Liver (tissue), 9 donors: ENCODE data around the gene ISM2. TPM values are rescaled to one million over a fixed set of nuclear protein-coding genes. Genes with fewer than 3 reads are reported as not detected.

Experiments
- DNase-seq: peaks from one replicate; pipeline ENCODE4 v3.0.0-alpha.2; 2017; ENCODE audit warnings: low spot score
- H3K27ac ChIP-seq, 2 donors: one replicate each; pipeline ENCODE4 v1.7.0; 2013; ENCODE audit warnings: inconsistent platforms in 2 of 2, low read length in 2 of 2, control low read depth in 1 of 2, low read depth in 1 of 2, mild to moderate bottlenecking in 1 of 2
- H3K27me3 ChIP-seq, 4 donors: one replicate each; pipeline versions ENCODE4 v1.6.1 to v1.7.0; 2013; ENCODE audit warnings: low read length in 3 of 4, inconsistent platforms in 1 of 4, mild to moderate bottlenecking in 1 of 4, moderate library complexity in 1 of 4; ENCODE audit not compliant: control insufficient read depth in 4 of 4, insufficient read depth in 4 of 4
- H3K36me3 ChIP-seq, 4 donors: one replicate each; pipeline versions ENCODE4 v1.6.1 to v1.7.0; 2013; ENCODE audit warnings: low read length in 3 of 4, mild to moderate bottlenecking in 3 of 4, low read depth in 1 of 4, moderate library complexity in 1 of 4; ENCODE audit not compliant: control insufficient read depth in 4 of 4, insufficient read depth in 3 of 4
- H3K4me1 ChIP-seq, 4 donors: one replicate each; pipeline versions ENCODE4 v1.6.1 to v1.7.0; 2013; ENCODE audit warnings: low read length in 3 of 4, mild to moderate bottlenecking in 3 of 4, moderate library complexity in 1 of 4; ENCODE audit not compliant: control insufficient read depth in 4 of 4, insufficient read depth in 4 of 4
- H3K4me3 ChIP-seq, 3 donors: one replicate each; pipeline versions ENCODE4 v1.6.1 to v1.7.0; 2013; ENCODE audit warnings: low read length in 3 of 3, control low read depth in 1 of 3, low read depth in 1 of 3, mild to moderate bottlenecking in 1 of 3
- H3K9ac ChIP-seq, 2 donors: one replicate each; pipeline ENCODE4 v1.7.0; 2013; ENCODE audit warnings: low read length in 2 of 2, mild to moderate bottlenecking in 2 of 2, moderate library complexity in 2 of 2, control low read depth in 1 of 2, low read depth in 1 of 2
- H3K9me3 ChIP-seq, 4 donors: one replicate each; pipeline versions ENCODE4 v1.6.1 to v1.7.0; 2013; ENCODE audit warnings: low read length in 3 of 4; ENCODE audit not compliant: control insufficient read depth in 4 of 4
- EGR1 ChIP-seq, 2 donors: IDR thresholded peaks; 2 replicates each; pipeline ENCODE4 v1.6.1; 2016 to 2018; ENCODE audit warnings: antibody characterized with exemption in 2 of 2, low read depth in 2 of 2
- FOXA1 ChIP-seq: IDR thresholded peaks from 2 replicates; pipeline ENCODE4 v1.6.1; 2016; ENCODE audit warnings: antibody characterized with exemption
- FOXA2 ChIP-seq: IDR thresholded peaks from 2 replicates; pipeline ENCODE4 v1.6.1; 2016; ENCODE audit warnings: antibody characterized with exemption
- HNF4A ChIP-seq, 2 donors: conservative IDR thresholded peaks; 2 replicates each; pipeline ENCODE4 v1.6.1; 2016; ENCODE audit warnings: antibody characterized with exemption in 2 of 2, mild to moderate bottlenecking in 2 of 2
- HNF4G ChIP-seq: IDR thresholded peaks from 2 replicates; pipeline ENCODE4 v1.6.1; 2016; ENCODE audit warnings: antibody characterized with exemption
- JUND ChIP-seq, 2 donors: IDR thresholded peaks; 2 replicates each; pipeline ENCODE4 v1.6.1; 2016; ENCODE audit warnings: antibody characterized with exemption in 2 of 2
- MAX ChIP-seq: IDR thresholded peaks from 2 replicates; pipeline ENCODE4 v1.6.1; 2016; ENCODE audit warnings: antibody characterized with exemption
- NR2F2 ChIP-seq: IDR thresholded peaks from 2 replicates; pipeline ENCODE4 v1.6.1; 2016; ENCODE audit warnings: antibody characterized with exemption
- RAD21 ChIP-seq, 2 donors: IDR thresholded peaks; 2 replicates each; pipeline ENCODE4 v1.6.1; 2016; ENCODE audit warnings: antibody characterized with exemption in 2 of 2, mild to moderate bottlenecking in 2 of 2
- REST ChIP-seq: IDR thresholded peaks from 2 replicates; pipeline ENCODE4 v1.6.1; 2016; ENCODE audit warnings: antibody characterized with exemption, mild to moderate bottlenecking
- RXRA ChIP-seq, 2 donors: IDR thresholded peaks; 2 replicates each; pipeline ENCODE4 v1.6.1; 2017 to 2018; ENCODE audit warnings: antibody characterized with exemption in 2 of 2, mild to moderate bottlenecking in 1 of 2
- SP1 ChIP-seq: IDR thresholded peaks from 2 replicates; pipeline ENCODE4 v1.6.1; 2018; ENCODE audit warnings: antibody characterized with exemption, mild to moderate bottlenecking
- TAF1 ChIP-seq: conservative IDR thresholded peaks from 2 replicates; pipeline ENCODE4 v1.6.1; 2016; ENCODE audit warnings: antibody characterized with exemption, mild to moderate bottlenecking
- YY1 ChIP-seq: IDR thresholded peaks from 2 replicates; pipeline ENCODE4 v1.6.1; 2016; ENCODE audit warnings: antibody characterized with exemption, mild to moderate bottlenecking
- WGBS: extraction: QIAGEN DNeasy Blood & Tissue Kit; methylation state at CpG from one replicate; pipeline ENCODE4 v1.1.7; 2013; 5-methylcytosine and 5-hydroxymethylcytosine counted together
- polyA plus RNA-seq, 2 donors: library from polyadenylated mRNA; stranded (reverse) in 1 of 2; unstranded in 1 of 2; fragments of 200-250 nt in 1 of 2; fragments of >200 nt in 1 of 2; fragmentation: Nextera tagmentation in 1 of 2; extraction: Ambion mirVana in 1 of 2; gene quantifications; one replicate each; pipeline versions ENCODE4 v1.2.1 to v1.2.3, GENCODE V29; 2013 to 2015
- total RNA-seq, 2 donors: library from RNA; depleted of rRNA; stranded (reverse); fragments of >200 nt; gene quantifications; one replicate each; pipeline ENCODE4 v1.2.3, GENCODE V29; 2014
- TF ChIP-seq, protein P1 (sequence below): IDR thresholded peaks from 2 replicates; pipeline ENCODE4 v1.6.1; 2016; ENCODE audit warnings: antibody characterized with exemption
- TF ChIP-seq, protein P2 (sequence below): IDR thresholded peaks from 2 replicates; pipeline ENCODE4 v1.6.1; 2016; ENCODE audit warnings: antibody characterized with exemption
- donor health status: healthy.
- donor health status: healthy.
- donor health status: healthy.
- donor health status: healthy.
- donor health status: healthy.

ISM2 gene
- total and polyA plus RNA-seq, 4 donors = not detected

DNA sequence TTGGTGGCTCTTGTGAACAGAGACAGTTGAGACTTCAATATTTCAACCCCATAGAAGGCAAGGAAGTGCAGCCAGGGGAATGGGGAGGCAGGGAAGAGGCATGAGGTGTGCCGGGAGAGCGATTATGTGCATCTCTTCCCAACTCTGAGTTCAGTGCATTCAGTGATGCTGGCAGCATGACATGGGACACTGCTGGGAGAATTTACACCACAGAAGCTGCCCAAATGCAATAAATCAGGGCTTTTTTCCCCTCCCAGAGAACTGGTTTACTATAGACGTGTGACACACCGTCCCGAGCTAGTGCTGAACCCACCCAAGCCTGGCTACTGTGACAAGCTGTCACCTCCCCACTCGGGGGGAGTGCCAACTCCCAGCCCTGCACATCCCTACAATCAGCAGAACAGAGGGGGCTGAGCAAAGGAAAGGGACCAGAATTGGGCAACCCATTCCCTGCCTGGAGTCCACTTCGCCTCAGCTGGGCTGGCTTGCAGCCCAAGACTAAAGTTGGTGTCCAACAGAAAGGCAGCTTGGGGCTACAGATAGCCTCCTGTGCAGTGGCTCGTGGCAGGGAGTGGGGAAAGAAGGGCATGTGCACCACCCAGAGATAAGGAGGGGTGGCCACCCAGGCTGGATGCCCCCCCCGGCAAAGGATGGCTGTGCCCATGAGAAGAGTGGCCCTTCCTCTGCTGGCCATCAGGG, 24.0 kb downstream of the ISM2 start:
- no peak for DNase-seq
- TF ChIP-seq, protein P1, sequence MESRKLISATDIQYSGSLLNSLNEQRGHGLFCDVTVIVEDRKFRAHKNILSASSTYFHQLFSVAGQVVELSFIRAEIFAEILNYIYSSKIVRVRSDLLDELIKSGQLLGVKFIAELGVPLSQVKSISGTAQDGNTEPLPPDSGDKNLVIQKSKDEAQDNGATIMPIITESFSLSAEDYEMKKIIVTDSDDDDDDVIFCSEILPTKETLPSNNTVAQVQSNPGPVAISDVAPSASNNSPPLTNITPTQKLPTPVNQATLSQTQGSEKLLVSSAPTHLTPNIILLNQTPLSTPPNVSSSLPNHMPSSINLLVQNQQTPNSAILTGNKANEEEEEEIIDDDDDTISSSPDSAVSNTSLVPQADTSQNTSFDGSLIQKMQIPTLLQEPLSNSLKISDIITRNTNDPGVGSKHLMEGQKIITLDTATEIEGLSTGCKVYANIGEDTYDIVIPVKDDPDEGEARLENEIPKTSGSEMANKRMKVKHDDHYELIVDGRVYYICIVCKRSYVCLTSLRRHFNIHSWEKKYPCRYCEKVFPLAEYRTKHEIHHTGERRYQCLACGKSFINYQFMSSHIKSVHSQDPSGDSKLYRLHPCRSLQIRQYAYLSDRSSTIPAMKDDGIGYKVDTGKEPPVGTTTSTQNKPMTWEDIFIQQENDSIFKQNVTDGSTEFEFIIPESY = no peak
- TF ChIP-seq, protein P2, sequence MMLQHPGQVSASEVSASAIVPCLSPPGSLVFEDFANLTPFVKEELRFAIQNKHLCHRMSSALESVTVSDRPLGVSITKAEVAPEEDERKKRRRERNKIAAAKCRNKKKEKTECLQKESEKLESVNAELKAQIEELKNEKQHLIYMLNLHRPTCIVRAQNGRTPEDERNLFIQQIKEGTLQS = no peak
- Histone ChIP-seq H3K27ac (no peak overlapping the region), H3K36me3 (peaks cover 0 to 2% (median 1%) of the 10 kb centered on the region in 4 donors), H3K9me3 (no peaks in the 10 kb centered on the region), H3K27me3 (no peaks in the 10 kb centered on the region), H3K9ac (no peak overlapping the region), H3K4me1 (no peaks in the 10 kb centered on the region), H3K4me3 (no peak overlapping the region)
- WGBS = 73% methylated on average over 9 of the region's 9 CpGs

GRCh38 chr14:77473921-77474320, 24.7 kb downstream of the ISM2 start:
- H3K27ac ChIP-seq = no peak overlapping the region
- TF ChIP-seq HNF4G = no peak
- TF ChIP-seq MAX = no peak
- TF ChIP-seq, protein P1 = no peak
- TF ChIP-seq FOXA2 = no peak
- no peak for TF ChIP-seq RAD21 (IDR thresholded peaks at IDR 0.05)
- TF ChIP-seq NR2F2 = no peak
- TF ChIP-seq RXRA (IDR thresholded peaks at IDR 0.05) = no peak
- no peak for TF ChIP-seq SP1
- TF ChIP-seq REST = no peak
- TF ChIP-seq, protein P2 = no peak
- no peak for TF ChIP-seq YY1
- TF ChIP-seq FOXA1 = no peak
- no peak for TF ChIP-seq TAF1
- TF ChIP-seq HNF4A (conservative IDR thresholded peaks at IDR 0.05) = no peak
- TF ChIP-seq JUND (IDR thresholded peaks at IDR 0.05) = no peak
- no peak for TF ChIP-seq EGR1 (IDR thresholded peaks at IDR 0.05; ENCODE audit: low read depth in 2 of 2)
- DNase-seq = no peak
- no peaks in the 10 kb centered on the region for H3K27me3 ChIP-seq
- no peak overlapping the region for H3K9ac ChIP-seq
- H3K36me3 ChIP-seq = peaks cover 0 to 9% (median 9%) of the 10 kb centered on the region in 4 donors
- H3K9me3 ChIP-seq = no peaks in the 10 kb centered on the region
- 76% methylated on average over 5 of the region's 5 CpGs for WGBS
- no peak overlapping the region for H3K4me3 ChIP-seq
- no peaks in the 10 kb centered on the region for H3K4me1 ChIP-seq
